Measurements from ENCODE around the gene KRT17.

GRCh38 chr17:41639492-41640473, 15.4 kb upstream of the KRT17 start:
- TF ChIP-seq CREM (CRISPR knock-in tag; IDR thresholded peaks at IDR 0.05) (no peak), TEAD4 (CRISPR knock-in tag; IDR thresholded peaks at IDR 0.05) (no peak)
- TF ChIP-seq, protein P1, sequence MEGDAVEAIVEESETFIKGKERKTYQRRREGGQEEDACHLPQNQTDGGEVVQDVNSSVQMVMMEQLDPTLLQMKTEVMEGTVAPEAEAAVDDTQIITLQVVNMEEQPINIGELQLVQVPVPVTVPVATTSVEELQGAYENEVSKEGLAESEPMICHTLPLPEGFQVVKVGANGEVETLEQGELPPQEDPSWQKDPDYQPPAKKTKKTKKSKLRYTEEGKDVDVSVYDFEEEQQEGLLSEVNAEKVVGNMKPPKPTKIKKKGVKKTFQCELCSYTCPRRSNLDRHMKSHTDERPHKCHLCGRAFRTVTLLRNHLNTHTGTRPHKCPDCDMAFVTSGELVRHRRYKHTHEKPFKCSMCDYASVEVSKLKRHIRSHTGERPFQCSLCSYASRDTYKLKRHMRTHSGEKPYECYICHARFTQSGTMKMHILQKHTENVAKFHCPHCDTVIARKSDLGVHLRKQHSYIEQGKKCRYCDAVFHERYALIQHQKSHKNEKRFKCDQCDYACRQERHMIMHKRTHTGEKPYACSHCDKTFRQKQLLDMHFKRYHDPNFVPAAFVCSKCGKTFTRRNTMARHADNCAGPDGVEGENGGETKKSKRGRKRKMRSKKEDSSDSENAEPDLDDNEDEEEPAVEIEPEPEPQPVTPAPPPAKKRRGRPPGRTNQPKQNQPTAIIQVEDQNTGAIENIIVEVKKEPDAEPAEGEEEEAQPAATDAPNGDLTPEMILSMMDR (IDR thresholded peaks at IDR 0.05) = no peak
- TF ChIP-seq, protein P2, sequence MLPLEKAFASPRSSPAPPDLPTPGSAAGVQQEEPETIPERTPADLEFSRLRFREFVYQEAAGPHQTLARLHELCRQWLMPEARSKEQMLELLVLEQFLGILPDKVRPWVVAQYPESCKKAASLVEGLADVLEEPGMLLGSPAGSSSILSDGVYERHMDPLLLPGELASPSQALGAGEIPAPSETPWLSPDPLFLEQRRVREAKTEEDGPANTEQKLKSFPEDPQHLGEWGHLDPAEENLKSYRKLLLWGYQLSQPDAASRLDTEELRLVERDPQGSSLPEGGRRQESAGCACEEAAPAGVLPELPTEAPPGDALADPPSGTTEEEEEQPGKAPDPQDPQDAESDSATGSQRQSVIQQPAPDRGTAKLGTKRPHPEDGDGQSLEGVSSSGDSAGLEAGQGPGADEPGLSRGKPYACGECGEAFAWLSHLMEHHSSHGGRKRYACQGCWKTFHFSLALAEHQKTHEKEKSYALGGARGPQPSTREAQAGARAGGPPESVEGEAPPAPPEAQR (CRISPR knock-in tag; IDR thresholded peaks at IDR 0.05) = no peak

Measured in WTC11 (cell line).